ENCODE measurements around the gene EPHA8.

EPHA8 gene

GRCh38 chr1:22537441-22538139, 25.7 kb upstream of the EPHA8 start:
- no peak for DNase-seq

- DNase-seq: no peak
These were observed 23.7 kb upstream of the EPHA8 start for GRCh38 chr1:22539510-22540118.

GRCh38 chr1:22540337-22540736, 23.0 kb upstream of the EPHA8 start:
- DNase-seq: no peak

GRCh38 chr1:22542886-22543285, 20.4 kb upstream of the EPHA8 start:
- no peak for DNase-seq

- DNase-seq: no peak
These were observed 19.6 kb upstream of the EPHA8 start for GRCh38 chr1:22543679-22544078.

- no peak for DNase-seq
These were observed 18.7 kb upstream of the EPHA8 start for GRCh38 chr1:22544606-22545005.

GRCh38 chr1:22545141-22545540, 18.1 kb upstream of the EPHA8 start:
- no peak for DNase-seq

- DNase-seq: no peak
These were observed 16.0 kb upstream of the EPHA8 start for GRCh38 chr1:22547186-22547817.

- no peak for DNase-seq
These were observed 15.3 kb upstream of the EPHA8 start for GRCh38 chr1:22547818-22548462.

GRCh38 chr1:22550021-22550420, 13.3 kb upstream of the EPHA8 start:
- no peak for DNase-seq

GRCh38 chr1:22551591-22551990, 11.7 kb upstream of the EPHA8 start:
- DNase-seq: no peak

- no peak for DNase-seq
These were observed 11.3 kb upstream of the EPHA8 start for GRCh38 chr1:22552021-22552420.

GRCh38 chr1:22553104-22553880, 10.0 kb upstream of the EPHA8 start:
- DNase-seq: no peak

- DNase-seq: no peak
These were observed 9.2 kb upstream of the EPHA8 start for GRCh38 chr1:22553991-22554522.

- no peak for DNase-seq
These were observed 8.0 kb upstream of the EPHA8 start for GRCh38 chr1:22555371-22555656.

- no peak for DNase-seq
These were observed 6.7 kb upstream of the EPHA8 start for GRCh38 chr1:22556391-22557104.

- no peak for DNase-seq
These were observed 5.8 kb upstream of the EPHA8 start for GRCh38 chr1:22557341-22557950.

GRCh38 chr1:22563671-22564602, 648 bp downstream of the EPHA8 start:
- no peak for DNase-seq

GRCh38 chr1:22566161-22566560, 2.9 kb downstream of the EPHA8 start:
- no peak for DNase-seq

GRCh38 chr1:22567197-22567596, 3.9 kb downstream of the EPHA8 start:
- DNase-seq: no peak

- no peak for DNase-seq
These were observed 4.7 kb downstream of the EPHA8 start for GRCh38 chr1:22567994-22568393.

All from NCI-H226 (cell line).